Smooth muscle cell (in vitro differentiated cells): ENCODE measurements around the gene CABP1. TPM values are rescaled to one million over a fixed set of nuclear protein-coding genes. Genes with fewer than 3 reads are reported as not detected.

Experiments
- DNase-seq: peaks from one replicate; lab custom pipeline; 2025; ENCODE audit not compliant: unreplicated experiment; lab: John Stamatoyannopoulos, UW
- H2AFZ ChIP-seq: fragments of 200-600 bp; sonication (generic); 2 replicates; pipeline ENCODE4 v1.6.0; 2016; ENCODE audit warnings: antibody characterized with exemption, low read depth, mild to moderate bottlenecking
- H3F3A ChIP-seq: fragments of 200-600 bp; sonication (generic); 2 replicates; pipeline ENCODE4 v1.6.0; 2017; ENCODE audit warnings: antibody characterized with exemption, low read depth
- H3K27ac ChIP-seq: fragments of 200-600 bp; sonication (generic); 2 replicates; pipeline ENCODE4 v1.5.1; 2016; ENCODE audit warnings: low read depth, mild to moderate bottlenecking
- H3K27me3 ChIP-seq: fragments of 200-600 bp; sonication (generic); 2 replicates; pipeline ENCODE4 v1.6.1; 2016; ENCODE audit warnings: low read depth, mild to moderate bottlenecking
- H3K36me3 ChIP-seq: fragments of 200-600 bp; sonication (generic); 2 replicates; pipeline ENCODE4 v1.5.1; 2016; ENCODE audit warnings: low read depth
- H3K4me1 ChIP-seq: fragments of 200-600 bp; sonication (generic); 2 replicates; pipeline ENCODE4 v1.5.1; 2016; ENCODE audit warnings: low read depth
- H3K4me2 ChIP-seq: fragments of 200-600 bp; sonication (generic); 2 replicates; pipeline ENCODE4 v1.6.0; 2016; ENCODE audit warnings: mild to moderate bottlenecking
- H3K4me3 ChIP-seq: fragments of 200-600 bp; sonication (generic); 2 replicates; pipeline ENCODE4 v1.5.1; 2016; ENCODE audit warnings: mild to moderate bottlenecking
- H3K79me2 ChIP-seq: fragments of 200-600 bp; sonication (generic); 2 replicates; pipeline ENCODE4 v1.6.0; 2016; ENCODE audit warnings: low read depth, mild to moderate bottlenecking
- H3K9ac ChIP-seq: fragments of 200-600 bp; sonication (generic); 2 replicates; pipeline ENCODE4 v1.6.0; 2016; ENCODE audit warnings: low read depth
- H3K9me3 ChIP-seq: fragments of 200-600 bp; sonication (generic); replicated peaks from 2 replicates; pipeline ENCODE4 v1.5.1; 2016; ENCODE audit warnings: low read depth
- H4K20me1 ChIP-seq: fragments of 200-600 bp; sonication (generic); 2 replicates; pipeline ENCODE4 v1.6.0; 2016; ENCODE audit warnings: low read depth
- CTCF ChIP-seq: fragments of 200-600 bp; sonication (generic); IDR thresholded peaks from 2 replicates; pipeline ENCODE4 v1.5.1; 2017; ENCODE audit warnings: borderline replicate concordance, mild to moderate bottlenecking, antibody characterized with exemption; ENCODE audit not compliant: insufficient read depth, poor library complexity, severe bottlenecking
- WGBS: methylation state at CpG from one replicate; pipeline ENCODE4 v1.1.7; 2016; ENCODE audit warnings: low lambda C conversion rate; 5-methylcytosine and 5-hydroxymethylcytosine counted together
- polyA plus RNA-seq: library from polyadenylated mRNA; unstranded; fragments of >200 nt; fragmentation: Nextera tagmentation; extraction: Ambion mirVana; gene quantifications from 2 replicates; pipeline ENCODE4 v1.2.1, GENCODE V29; 2016
- total RNA-seq: library from RNA; depleted of rRNA; stranded (reverse); fragments of >200 nt; gene quantifications from 2 replicates; pipeline ENCODE4 v1.2.3, GENCODE V29; 2014

The CABP1 gene
- total and polyA plus RNA-seq, 2 experiments from 2014 or later = 0.50 TPM; not detected in 1

DNA sequence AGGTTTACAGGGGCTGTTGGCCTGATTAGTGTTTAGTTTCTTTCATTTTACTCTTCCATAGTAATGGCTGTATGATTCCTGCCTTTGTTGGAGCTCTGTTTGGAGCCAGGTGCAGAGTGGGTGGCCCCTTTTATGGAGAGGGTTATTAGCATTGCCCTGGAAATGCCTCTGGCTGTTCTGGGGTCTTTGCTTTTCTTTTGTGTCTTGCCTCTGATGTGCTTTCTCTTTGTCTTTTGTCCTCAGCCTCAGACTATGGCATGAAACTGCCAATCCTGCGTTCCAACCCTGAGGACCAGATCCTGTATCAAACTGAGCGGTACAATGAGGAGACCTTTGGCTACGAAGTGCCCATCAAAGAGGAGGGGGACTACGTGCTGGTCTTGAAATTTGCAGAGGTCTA, 53.4 kb downstream of the CABP1 start:
- Histone ChIP-seq H4K20me1 (peaks cover 87% of the 10 kb centered on the region), H3K4me3 (no peak overlapping the region), H3K9me3 (no peaks in the 10 kb centered on the region), H2AFZ (no peak overlapping the region), H3K27me3 (no peaks in the 10 kb centered on the region), H3K36me3 (peaks cover 7% of the 10 kb centered on the region), H3K4me2 (no peak overlapping the region), H3K27ac (no peak overlapping the region), H3K4me1 (peaks cover 10% of the 10 kb centered on the region), H3K79me2 (peaks cover 52% of the 10 kb centered on the region), H3F3A (no peaks in the 10 kb centered on the region), H3K9ac (no peak overlapping the region)
- WGBS = 94% methylated on average over 4 of the region's 4 CpGs
- no peak for DNase-seq
- TF ChIP-seq CTCF = no peak

DNA sequence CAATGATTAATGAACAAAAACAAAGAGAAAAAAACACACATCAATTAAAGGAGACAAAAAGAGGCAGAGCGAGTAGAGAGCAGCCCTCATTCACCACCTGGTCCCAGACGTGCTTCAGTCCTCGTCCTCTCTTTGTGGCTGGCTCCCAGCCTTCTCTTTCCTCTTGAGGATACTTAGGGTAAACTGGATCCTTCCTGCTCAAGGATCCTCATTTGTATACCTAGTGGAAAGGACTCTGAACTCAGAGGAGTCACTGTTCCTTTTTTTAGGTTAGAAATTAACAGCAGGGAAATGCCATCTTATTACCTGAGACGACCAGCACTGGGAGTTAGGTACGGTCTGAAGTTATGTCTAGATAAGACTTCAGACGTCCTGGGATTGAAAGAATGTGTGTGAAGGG, 56.2 kb downstream of the CABP1 start:
- no peak for TF ChIP-seq CTCF
- H4K20me1 ChIP-seq = peaks cover 73% of the 10 kb centered on the region
- no peak overlapping the region for H3K4me3 ChIP-seq
- no peaks in the 10 kb centered on the region for H3K9me3 ChIP-seq
- peaks cover 25% of the 10 kb centered on the region for H3K79me2 ChIP-seq
- H3K36me3 ChIP-seq = peaks cover 14% of the 10 kb centered on the region
- H3K4me1 ChIP-seq = no peaks in the 10 kb centered on the region
- 94% methylated on average over 6 of the region's 6 CpGs for WGBS
- no peak overlapping the region for H3K9ac ChIP-seq
- no peaks in the 10 kb centered on the region for H3K27me3 ChIP-seq
- DNase-seq = no peak
- no peak overlapping the region for H3K4me2 ChIP-seq
- H3K27ac ChIP-seq = no peak overlapping the region
- H3F3A ChIP-seq = no peaks in the 10 kb centered on the region
- no peak overlapping the region for H2AFZ ChIP-seq

DNA sequence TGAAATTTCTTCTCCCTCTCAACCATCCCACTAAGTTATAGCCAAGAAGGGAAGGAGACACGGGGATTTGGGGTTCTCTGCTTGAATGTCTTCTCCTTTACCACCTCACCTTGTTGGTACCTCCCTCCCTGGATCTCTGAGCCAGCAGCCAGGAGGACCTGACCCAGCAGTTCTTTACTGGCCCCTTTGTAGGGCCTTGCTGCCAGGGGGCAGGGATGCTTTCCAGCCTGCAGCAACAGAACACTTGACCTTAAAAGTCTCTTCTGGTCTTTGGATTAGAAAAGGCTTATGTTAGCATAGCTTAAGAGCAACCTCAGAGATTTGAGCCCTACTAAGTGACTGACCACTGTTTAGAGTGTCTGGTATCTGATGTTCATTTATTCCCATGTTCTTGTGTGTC, 56.9 kb downstream of the CABP1 start:
- no peaks in the 10 kb centered on the region for H3K9me3 ChIP-seq
- 100% methylated on average over 1 of the region's 1 CpG for WGBS
- peaks cover 17% of the 10 kb centered on the region for H3K79me2 ChIP-seq
- H3K9ac ChIP-seq = no peak overlapping the region
- no peaks in the 10 kb centered on the region for H3K27me3 ChIP-seq
- no peaks in the 10 kb centered on the region for H3K4me1 ChIP-seq
- peaks cover 66% of the 10 kb centered on the region for H4K20me1 ChIP-seq
- H3K36me3 ChIP-seq = peaks cover 14% of the 10 kb centered on the region
- no peak for DNase-seq
- no peak for TF ChIP-seq CTCF
- no peak overlapping the region for H3K4me2 ChIP-seq
- no peak overlapping the region for H3K27ac ChIP-seq
- no peaks in the 10 kb centered on the region for H3F3A ChIP-seq
- H2AFZ ChIP-seq = no peak overlapping the region
- H3K4me3 ChIP-seq = no peak overlapping the region

- Histone ChIP-seq H2AFZ (no peak overlapping the region), H3K79me2 (peaks cover 4% of the 10 kb centered on the region), H3K4me2 (no peak overlapping the region), H3K9me3 (no peaks in the 10 kb centered on the region), H3K27me3 (no peaks in the 10 kb centered on the region), H3K4me1 (no peaks in the 10 kb centered on the region), H3K9ac (no peak overlapping the region), H3F3A (no peaks in the 10 kb centered on the region), H4K20me1 (peaks cover 53% of the 10 kb centered on the region), H3K4me3 (no peak overlapping the region), H3K27ac (no peak overlapping the region), H3K36me3 (peaks cover 14% of the 10 kb centered on the region)
- no peak for DNase-seq
- WGBS = 100% methylated on average over 3 of the region's 3 CpGs
- TF ChIP-seq CTCF = no peak
Measured at GRCh38 chr12:120698665-120699064, 58.2 kb downstream of the CABP1 start.
